AG04449 (cell line): ENCODE measurements around the gene DCANP1.

Experiments
- CTCF ChIA-PET: fragments of 350-600 bp; formaldehyde crosslinking; extraction: SDS; loops from one replicate; lab custom pipeline; 2021; ENCODE audit warnings: antibody characterized with exemption; lab: Yijun Ruan, JAX
- POLR2A ChIA-PET: fragments of 400-600, 350-600 bp; formaldehyde crosslinking; extraction: SDS; loops from one replicate; lab custom pipeline; 2020; ENCODE audit warnings: antibody characterized with exemption, inconsistent platforms; lab: Yijun Ruan, JAX
- DNase-seq: peaks from one replicate; pipeline ENCODE4 v3.0.0-alpha.2; 2010; ENCODE audit warnings: low read depth, low spot score
- H3K4me3 ChIP-seq: 2 replicates; pipeline ENCODE4 v1.5.1; 2011; ENCODE audit warnings: low read depth, mild to moderate bottlenecking, control low read depth, low read length
- TF ChIP-seq, protein P1 (sequence below): IDR thresholded peaks from one replicate; pipeline ENCODE4 v1.5.1; 2011; ENCODE audit warnings: mild to moderate bottlenecking, moderate library complexity, low read length, control low read depth, inconsistent platforms; ENCODE audit not compliant: insufficient read depth; ENCODE audit errors: missing control alignments

Gene DCANP1

DNA sequence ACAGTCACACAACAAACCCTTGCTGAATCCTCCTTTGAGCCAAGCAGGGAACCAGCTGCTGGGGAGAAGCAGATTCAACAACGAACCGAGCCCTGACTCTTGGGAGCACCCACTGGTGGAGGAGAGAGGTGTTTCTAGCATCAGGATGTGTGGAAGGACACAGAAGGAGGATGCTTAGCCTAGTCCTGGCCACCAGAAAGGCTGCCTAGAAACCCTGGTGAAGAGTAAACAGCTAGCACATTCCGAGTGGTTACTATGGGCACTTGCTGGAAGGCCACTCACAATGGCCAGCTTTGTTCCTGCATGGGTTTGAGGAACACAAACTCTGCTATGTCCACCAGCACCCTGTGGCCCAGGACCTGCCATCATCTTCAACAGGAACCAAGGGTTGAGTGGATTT, 3.2 kb upstream of the DCANP1 start:
- no peak overlapping the region for H3K4me3 ChIP-seq
- TF ChIP-seq, protein P1, sequence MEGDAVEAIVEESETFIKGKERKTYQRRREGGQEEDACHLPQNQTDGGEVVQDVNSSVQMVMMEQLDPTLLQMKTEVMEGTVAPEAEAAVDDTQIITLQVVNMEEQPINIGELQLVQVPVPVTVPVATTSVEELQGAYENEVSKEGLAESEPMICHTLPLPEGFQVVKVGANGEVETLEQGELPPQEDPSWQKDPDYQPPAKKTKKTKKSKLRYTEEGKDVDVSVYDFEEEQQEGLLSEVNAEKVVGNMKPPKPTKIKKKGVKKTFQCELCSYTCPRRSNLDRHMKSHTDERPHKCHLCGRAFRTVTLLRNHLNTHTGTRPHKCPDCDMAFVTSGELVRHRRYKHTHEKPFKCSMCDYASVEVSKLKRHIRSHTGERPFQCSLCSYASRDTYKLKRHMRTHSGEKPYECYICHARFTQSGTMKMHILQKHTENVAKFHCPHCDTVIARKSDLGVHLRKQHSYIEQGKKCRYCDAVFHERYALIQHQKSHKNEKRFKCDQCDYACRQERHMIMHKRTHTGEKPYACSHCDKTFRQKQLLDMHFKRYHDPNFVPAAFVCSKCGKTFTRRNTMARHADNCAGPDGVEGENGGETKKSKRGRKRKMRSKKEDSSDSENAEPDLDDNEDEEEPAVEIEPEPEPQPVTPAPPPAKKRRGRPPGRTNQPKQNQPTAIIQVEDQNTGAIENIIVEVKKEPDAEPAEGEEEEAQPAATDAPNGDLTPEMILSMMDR = no peak
- ChIA-PET POLR2A (no interaction called here), CTCF (interaction anchor here (0.8 to 37.5 kb wide), 4 partner anchors 11 to 111 kb away, joined by 3 to 2422 read pairs (median 16); partner anchors contain the start of gene CXCL14)
- DNase-seq = no peak

DNA sequence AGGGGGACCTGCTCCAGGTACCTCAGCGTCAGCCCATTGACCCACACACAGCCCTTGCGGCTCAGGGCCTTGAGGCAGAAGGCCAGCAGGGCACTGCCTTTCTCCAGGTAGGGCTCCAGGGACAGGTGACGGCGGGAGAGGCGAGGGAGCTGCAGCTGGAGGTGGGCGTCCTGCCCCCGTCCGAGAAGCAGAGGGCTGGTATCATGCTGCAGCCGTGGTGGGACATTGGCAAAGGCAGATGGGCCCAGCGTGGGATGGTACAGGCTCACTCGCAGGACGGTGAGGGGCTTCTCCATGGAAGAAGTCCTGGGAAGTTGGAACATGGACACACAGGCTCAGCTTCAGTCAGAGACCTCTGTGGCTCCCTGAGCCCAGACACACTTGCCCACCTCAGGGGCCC, 2.5 kb upstream of the DCANP1 start:
- TF ChIP-seq, protein P1 = no peak
- no peak overlapping the region for H3K4me3 ChIP-seq
- no peak for DNase-seq
- ChIA-PET CTCF (interaction anchor here (0.8 to 37.5 kb wide), 7 partner anchors 7 to 112 kb away, joined by 3 to 2422 read pairs (median 27); partner anchors contain the start of gene CXCL14), POLR2A (no interaction called here)

DNA sequence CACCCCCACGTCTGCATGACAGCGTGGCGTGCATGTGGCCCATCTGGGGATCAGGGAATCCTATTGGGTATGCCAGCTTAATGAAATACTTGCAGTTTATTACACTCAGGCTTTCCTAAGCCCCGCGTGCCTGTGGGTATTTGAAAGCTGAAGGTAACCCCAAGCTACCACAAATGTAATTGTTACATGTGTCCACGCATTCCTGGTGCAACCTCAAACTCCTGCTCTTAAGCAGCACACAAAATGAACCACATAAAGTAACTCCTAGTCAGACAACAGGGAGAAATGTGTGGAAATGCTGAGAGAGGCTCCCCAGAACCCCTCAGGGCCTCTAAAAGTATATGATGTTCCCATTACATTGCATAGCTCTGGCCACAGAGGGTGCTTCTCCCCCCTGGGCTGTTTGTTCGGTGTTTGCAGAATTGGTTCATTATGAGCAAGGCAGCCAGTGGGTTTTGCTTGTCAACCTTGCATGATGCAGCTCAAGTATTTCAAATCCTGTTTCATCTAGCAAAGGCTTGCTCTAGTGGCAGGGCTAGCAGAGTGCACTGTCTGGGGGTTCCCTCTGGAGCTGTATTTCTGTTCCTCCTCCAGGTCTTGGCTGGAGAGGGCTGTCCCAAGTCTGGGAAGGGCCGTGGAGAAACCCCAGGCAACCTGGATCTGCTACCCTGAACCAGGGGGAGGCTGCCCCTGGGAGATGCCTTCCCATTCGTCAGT, 1.8 kb upstream of the DCANP1 start:
- TF ChIP-seq, protein P1 = no peak
- ChIA-PET CTCF (interaction anchor here (1.4 to 37.5 kb wide), 7 partner anchors 8 to 113 kb away, joined by 5 to 2422 read pairs (median 27); partner anchors contain the start of gene CXCL14), POLR2A (no interaction called here)
- no peak overlapping the region for H3K4me3 ChIP-seq
- DNase-seq = no peak

DNA sequence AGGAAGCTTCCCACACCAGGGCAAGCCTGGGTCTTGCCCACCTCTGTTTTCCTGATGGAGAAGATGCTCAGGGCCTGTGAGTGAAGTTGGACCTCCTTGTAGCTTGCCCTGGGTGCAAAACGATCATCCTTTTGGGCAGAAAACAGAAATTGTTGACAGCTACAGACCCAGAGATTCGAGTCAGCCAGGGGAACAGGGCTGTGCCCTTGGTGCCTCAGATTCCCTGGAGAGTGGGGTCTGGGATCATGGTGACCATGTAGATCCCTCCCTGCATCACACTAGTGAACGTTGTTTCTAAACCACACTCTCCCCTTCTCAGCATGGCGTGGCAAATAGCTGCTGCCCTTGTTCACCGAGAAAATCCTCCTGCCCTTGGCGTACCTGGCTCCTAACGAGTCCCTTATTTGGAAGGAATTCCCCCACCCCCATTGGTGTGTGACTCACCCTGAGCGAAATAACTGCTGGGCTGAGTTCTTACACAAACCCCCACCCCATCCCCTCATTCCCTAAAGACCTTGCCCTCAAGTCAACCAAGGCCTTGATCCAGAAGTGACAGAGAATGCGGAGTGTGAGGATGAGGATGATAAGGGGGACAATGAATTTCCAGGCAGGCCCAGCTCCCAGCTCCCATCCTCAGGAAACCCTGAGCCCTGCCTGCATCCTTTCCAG, 1.1 kb upstream of the DCANP1 start:
- DNase-seq = no peak
- H3K4me3 ChIP-seq = no peak overlapping the region
- TF ChIP-seq, protein P1 = no peak
- ChIA-PET CTCF (interaction anchor here (1.4 to 37.5 kb wide), 7 partner anchors 8 to 113 kb away, joined by 5 to 2422 read pairs (median 27); partner anchors contain the start of gene CXCL14), POLR2A (no interaction called here)

DNA sequence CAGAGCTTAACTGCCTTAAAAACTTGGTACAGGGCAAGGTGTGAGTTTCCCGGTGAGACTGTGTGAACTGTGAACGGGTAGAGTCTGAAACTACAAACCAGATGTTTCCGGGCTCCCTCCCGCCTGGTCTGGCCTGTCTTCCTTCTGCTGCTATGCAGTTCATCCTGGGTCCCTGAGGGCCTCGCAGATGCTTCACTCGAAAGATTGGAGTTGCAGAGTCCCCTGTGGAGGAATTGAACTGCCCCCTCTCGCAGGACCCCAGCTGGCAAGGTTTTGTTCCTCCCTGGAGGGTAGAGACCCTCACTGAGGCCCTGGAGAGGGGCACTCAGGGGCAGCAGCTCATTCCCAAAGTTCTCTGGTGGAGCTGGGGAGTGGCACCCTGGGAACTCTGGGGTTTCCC, 533 bp downstream of the DCANP1 start:
- DNase-seq = no peak
- no peak overlapping the region for H3K4me3 ChIP-seq
- ChIA-PET POLR2A (no interaction called here), CTCF (interaction anchor here (1.2 to 37.5 kb wide), 6 partner anchors 10 to 237 kb away, joined by 3 to 2422 read pairs (median 28); partner anchors contain the start of gene CXCL14)
- TF ChIP-seq, protein P1 = no peak

DNA sequence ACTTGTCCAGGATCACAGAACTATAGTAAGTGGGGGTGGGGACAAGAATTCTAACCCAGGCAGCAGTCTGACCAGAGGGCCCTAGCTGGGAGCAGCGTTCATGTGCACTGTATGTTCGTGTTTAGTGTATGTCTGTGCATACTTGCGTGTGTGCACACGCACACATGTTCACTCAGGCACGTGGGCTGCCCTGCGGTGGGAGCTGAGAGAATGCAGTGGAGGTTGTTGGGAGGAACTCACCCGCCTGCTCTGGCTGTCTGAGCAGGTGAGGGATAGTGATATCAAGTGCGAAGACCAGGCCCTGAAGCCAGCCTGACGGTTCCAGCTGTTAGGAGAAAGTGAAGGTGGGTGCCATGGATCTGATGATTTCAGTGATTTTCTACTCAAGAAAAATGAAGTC, 942 bp downstream of the DCANP1 start:
- ChIA-PET CTCF (interaction anchor here (1.2 to 37.5 kb wide), 7 partner anchors 11 to 237 kb away, joined by 3 to 2422 read pairs (median 27); partner anchors contain the start of gene CXCL14), POLR2A (no interaction called here)
- H3K4me3 ChIP-seq = no peak overlapping the region
- no peak for DNase-seq
- TF ChIP-seq, protein P1 = no peak
